ENCODE measurements around the gene ASCL2.

GRCh38 chr11:2256293-2256913 is 14.0 kb downstream of the ASCL2 start:
- TF ChIP-seq CTCF (IDR thresholded peaks at IDR 0.05 in 4 of 5, conservative IDR thresholded peaks at IDR 0.05 in 1 of 5) (no peak), POLR2A (IDR thresholded peaks at IDR 0.05) (no peak)

Data from gastrocnemius medialis (tissue), 4 donors.